HepG2 (cell line): ENCODE measurements around the gene CDK7. TPM values are rescaled to one million over a fixed set of nuclear protein-coding genes. Genes with fewer than 3 reads are reported as not detected.

Experiments used
- MLLT10 ChIP-seq: sonication (generic); formaldehyde crosslinking; IDR thresholded peaks from 2 replicates; pipeline ENCODE4 v1.4.0; 2020; ENCODE audit warnings: missing genetic modification reagents
- NFKB2 ChIP-seq: sonication (generic); formaldehyde crosslinking; IDR thresholded peaks from 2 replicates; pipeline ENCODE4 v1.4.0; 2020; ENCODE audit warnings: missing genetic modification reagents, borderline replicate concordance
- SNAPC2 ChIP-seq: sonication (generic); formaldehyde crosslinking; IDR thresholded peaks from 2 replicates; pipeline ENCODE4 v1.8.1; 2022; ENCODE audit warnings: mild to moderate bottlenecking, missing genetic modification reagents
- ZNF543 ChIP-seq: sonication (generic); formaldehyde crosslinking; IDR thresholded peaks from 2 replicates; pipeline ENCODE4 v1.4.0; 2020; ENCODE audit warnings: mild to moderate bottlenecking, missing genetic modification reagents
- polyA plus RNA-seq, 8 experiments: library from polyadenylated mRNA; depleted of rRNA in 3 of 8; stranded (reverse) in 7 of 8; unstranded in 1 of 8; fragments of >200 nt; fragmentation: Illumina TruSeq in 4 of 8; extraction: Trizol in 4 of 8; gene quantifications; 2 replicates each; pipeline versions ENCODE4 v1.2.1 to v1.2.3, GENCODE V29; 2011 to 2016; ENCODE audit warnings: low read depth in 4 of 8, missing spikeins in 1 of 8, mixed read lengths in 1 of 8; ENCODE audit not compliant: insufficient read depth in 1 of 8
- total RNA-seq, 5 experiments: library from RNA; depleted of rRNA; stranded (reverse); fragments of >200 nt; fragmentation: Illumina TruSeq; extraction: Trizol; gene quantifications; 2 replicates each; pipeline ENCODE4 v1.2.3, GENCODE V29; 2016; ENCODE audit warnings: low read depth in 1 of 5
- TF ChIP-seq, protein P1 (sequence below): sonication (generic); formaldehyde crosslinking; IDR thresholded peaks from 2 replicates; pipeline ENCODE4 v1.8.1; 2023; ENCODE audit warnings: mild to moderate bottlenecking, missing genetic modification reagents
- TF ChIP-seq, protein P2 (sequence below): sonication (generic); formaldehyde crosslinking; IDR thresholded peaks from 2 replicates; pipeline ENCODE4 v1.5.1; 2020; ENCODE audit warnings: mild to moderate bottlenecking, missing genetic modification reagents, borderline replicate concordance
- TF ChIP-seq, protein P3 (sequence below): sonication (generic); formaldehyde crosslinking; IDR thresholded peaks from 2 replicates; pipeline ENCODE4 v1.4.0; 2020; ENCODE audit warnings: missing genetic modification reagents, mild to moderate bottlenecking, borderline replicate concordance

CDK7 gene
- total and polyA plus RNA-seq, 2 of the 13 experiments (the other 11 are each of a cell fraction or from before 2014, with no cell fraction given) = 41.2 to 54.9 TPM

DNA sequence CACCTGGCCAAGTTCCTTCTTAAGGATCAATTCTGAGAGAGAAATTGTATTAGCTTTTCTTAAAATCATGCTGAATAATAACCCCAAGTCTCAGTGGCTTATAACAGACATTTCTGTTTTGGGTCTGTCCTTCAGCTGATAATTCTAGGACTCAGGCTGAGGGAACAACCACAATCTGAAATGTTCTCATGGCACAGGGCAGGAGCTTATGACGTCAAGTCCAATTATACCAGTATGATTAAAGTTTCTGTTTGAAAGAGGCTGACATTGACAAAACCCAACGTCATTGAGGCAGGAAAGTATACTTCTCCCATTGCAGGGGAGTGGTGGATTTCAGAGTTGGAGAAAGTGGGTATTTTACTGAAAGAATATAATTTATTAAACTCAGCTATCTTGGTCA, 23.5 kb upstream of the CDK7 start (continued):
- TF ChIP-seq NFKB2 (CRISPR knock-in tag) (no peak), MLLT10 (no peak), SNAPC2 (CRISPR knock-in tag) (no peak), ZNF543 (no peak)
- TF ChIP-seq, protein P1, sequence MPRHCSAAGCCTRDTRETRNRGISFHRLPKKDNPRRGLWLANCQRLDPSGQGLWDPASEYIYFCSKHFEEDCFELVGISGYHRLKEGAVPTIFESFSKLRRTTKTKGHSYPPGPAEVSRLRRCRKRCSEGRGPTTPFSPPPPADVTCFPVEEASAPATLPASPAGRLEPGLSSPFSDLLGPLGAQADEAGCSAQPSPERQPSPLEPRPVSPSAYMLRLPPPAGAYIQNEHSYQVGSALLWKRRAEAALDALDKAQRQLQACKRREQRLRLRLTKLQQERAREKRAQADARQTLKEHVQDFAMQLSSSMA = no peak
- TF ChIP-seq, protein P2, sequence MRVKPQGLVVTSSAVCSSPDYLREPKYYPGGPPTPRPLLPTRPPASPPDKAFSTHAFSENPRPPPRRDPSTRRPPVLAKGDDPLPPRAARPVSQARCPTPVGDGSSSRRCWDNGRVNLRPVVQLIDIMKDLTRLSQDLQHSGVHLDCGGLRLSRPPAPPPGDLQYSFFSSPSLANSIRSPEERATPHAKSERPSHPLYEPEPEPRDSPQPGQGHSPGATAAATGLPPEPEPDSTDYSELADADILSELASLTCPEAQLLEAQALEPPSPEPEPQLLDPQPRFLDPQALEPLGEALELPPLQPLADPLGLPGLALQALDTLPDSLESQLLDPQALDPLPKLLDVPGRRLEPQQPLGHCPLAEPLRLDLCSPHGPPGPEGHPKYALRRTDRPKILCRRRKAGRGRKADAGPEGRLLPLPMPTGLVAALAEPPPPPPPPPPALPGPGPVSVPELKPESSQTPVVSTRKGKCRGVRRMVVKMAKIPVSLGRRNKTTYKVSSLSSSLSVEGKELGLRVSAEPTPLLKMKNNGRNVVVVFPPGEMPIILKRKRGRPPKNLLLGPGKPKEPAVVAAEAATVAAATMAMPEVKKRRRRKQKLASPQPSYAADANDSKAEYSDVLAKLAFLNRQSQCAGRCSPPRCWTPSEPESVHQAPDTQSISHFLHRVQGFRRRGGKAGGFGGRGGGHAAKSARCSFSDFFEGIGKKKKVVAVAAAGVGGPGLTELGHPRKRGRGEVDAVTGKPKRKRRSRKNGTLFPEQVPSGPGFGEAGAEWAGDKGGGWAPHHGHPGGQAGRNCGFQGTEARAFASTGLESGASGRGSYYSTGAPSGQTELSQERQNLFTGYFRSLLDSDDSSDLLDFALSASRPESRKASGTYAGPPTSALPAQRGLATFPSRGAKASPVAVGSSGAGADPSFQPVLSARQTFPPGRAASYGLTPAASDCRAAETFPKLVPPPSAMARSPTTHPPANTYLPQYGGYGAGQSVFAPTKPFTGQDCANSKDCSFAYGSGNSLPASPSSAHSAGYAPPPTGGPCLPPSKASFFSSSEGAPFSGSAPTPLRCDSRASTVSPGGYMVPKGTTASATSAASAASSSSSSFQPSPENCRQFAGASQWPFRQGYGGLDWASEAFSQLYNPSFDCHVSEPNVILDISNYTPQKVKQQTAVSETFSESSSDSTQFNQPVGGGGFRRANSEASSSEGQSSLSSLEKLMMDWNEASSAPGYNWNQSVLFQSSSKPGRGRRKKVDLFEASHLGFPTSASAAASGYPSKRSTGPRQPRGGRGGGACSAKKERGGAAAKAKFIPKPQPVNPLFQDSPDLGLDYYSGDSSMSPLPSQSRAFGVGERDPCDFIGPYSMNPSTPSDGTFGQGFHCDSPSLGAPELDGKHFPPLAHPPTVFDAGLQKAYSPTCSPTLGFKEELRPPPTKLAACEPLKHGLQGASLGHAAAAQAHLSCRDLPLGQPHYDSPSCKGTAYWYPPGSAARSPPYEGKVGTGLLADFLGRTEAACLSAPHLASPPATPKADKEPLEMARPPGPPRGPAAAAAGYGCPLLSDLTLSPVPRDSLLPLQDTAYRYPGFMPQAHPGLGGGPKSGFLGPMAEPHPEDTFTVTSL (CRISPR knock-in tag) = no peak
- TF ChIP-seq, protein P3, sequence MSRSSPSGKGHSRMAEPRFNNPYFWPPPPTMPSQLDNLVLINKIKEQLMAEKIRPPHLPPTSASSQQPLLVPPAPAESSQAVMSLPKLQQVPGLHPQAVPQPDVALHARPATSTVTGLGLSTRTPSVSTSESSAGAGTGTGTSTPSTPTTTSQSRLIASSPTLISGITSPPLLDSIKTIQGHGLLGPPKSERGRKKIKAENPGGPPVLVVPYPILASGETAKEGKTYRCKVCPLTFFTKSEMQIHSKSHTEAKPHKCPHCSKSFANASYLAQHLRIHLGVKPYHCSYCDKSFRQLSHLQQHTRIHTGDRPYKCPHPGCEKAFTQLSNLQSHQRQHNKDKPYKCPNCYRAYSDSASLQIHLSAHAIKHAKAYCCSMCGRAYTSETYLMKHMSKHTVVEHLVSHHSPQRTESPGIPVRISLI (CRISPR knock-in tag) = no peak
